IPS DF 19.7 (cell line): ENCODE results near the gene DERL3.

Experiments used
- DNase-seq: peaks from one replicate; pipeline ENCODE4 v3.0.0-alpha.2; 2013; ENCODE audit warnings: low read depth, low spot score

Gene DERL3

GRCh38 chr22:23831781-23832180 is 7.0 kb downstream of the DERL3 start:
- no peak for DNase-seq

- no peak for DNase-seq
Measured at GRCh38 chr22:23831261-23831660, 7.5 kb downstream of the DERL3 start.

GRCh38 chr22:23829845-23830372 is 8.9 kb downstream of the DERL3 start:
- DNase-seq: no peak

GRCh38 chr22:23828800-23829680 is 9.8 kb downstream of the DERL3 start:
- DNase-seq: no peak

GRCh38 chr22:23827351-23827995 is 11.3 kb downstream of the DERL3 start:
- no peak for DNase-seq

GRCh38 chr22:23826510-23827350 is 12.1 kb downstream of the DERL3 start:
- no peak for DNase-seq

GRCh38 chr22:23825246-23825905 is 13.4 kb downstream of the DERL3 start:
- no peak for DNase-seq

- DNase-seq: no peak
Measured at GRCh38 chr22:23824476-23825245, 14.1 kb downstream of the DERL3 start.

GRCh38 chr22:23823331-23823791 is 15.4 kb downstream of the DERL3 start:
- DNase-seq: no peak

- DNase-seq: no peak
Measured at GRCh38 chr22:23822101-23822671, 16.6 kb downstream of the DERL3 start.

- no peak for DNase-seq
Measured at GRCh38 chr22:23820748-23821211, 18.0 kb downstream of the DERL3 start.

- no peak for DNase-seq
Measured at GRCh38 chr22:23818541-23818940, 20.3 kb downstream of the DERL3 start.

GRCh38 chr22:23817146-23817545 is 21.7 kb downstream of the DERL3 start:
- DNase-seq: no peak

- no peak for DNase-seq
Measured at GRCh38 chr22:23816156-23816976, 22.4 kb downstream of the DERL3 start.

GRCh38 chr22:23815541-23816155 is 23.2 kb downstream of the DERL3 start:
- no peak for DNase-seq

GRCh38 chr22:23812378-23812777 is 26.4 kb downstream of the DERL3 start:
- no peak for DNase-seq

- DNase-seq: no peak
Measured at GRCh38 chr22:23806837-23807236, 32.0 kb downstream of the DERL3 start.

- DNase-seq: no peak
Measured at GRCh38 chr22:23804781-23805291, 34.0 kb downstream of the DERL3 start.
